Heart left ventricle (tissue), 13 donors: ENCODE data around the gene SH3BGRL3.

ENCODE experiments used
- POLR2A ChIP-seq, 2 donors: fragments of 450-650 bp; IDR thresholded peaks; one replicate each; pipeline ENCODE4 v1.6.1; 2017; ENCODE audit warnings: antibody characterized with exemption in 2 of 2, mild to moderate bottlenecking in 2 of 2, moderate library complexity in 2 of 2
- TF ChIP-seq, protein P1 (sequence below), 12 donors: fragments of 200-600 bp; sonication (generic) in 4 of 12; IDR thresholded peaks; one replicate each; pipeline versions ENCODE4 v1.5.0 to v1.8.0; 2018 to 2022; ENCODE audit warnings: antibody characterized with exemption in 12 of 12, mild to moderate bottlenecking in 5 of 12
- donor health status: ischemic (EF 13 %, LVEDD 7.1; RV severe dilation, severe dysfunction).
- donor health status: DM: no; HTN: yes; CAD: no.
- donor health status: DM: no; HTN: no; CAD: no.
- donor health status: ischemic (EF 25% LVEDD 6.9; RV normal size, moderate dysfunction).
- donor health status: ischemic (EF 25% LVEDD 5.7; RV mildly dilated, moderate dysfunction).
- donor health status: ischemic (EF 35%, LVEDD 5.7; RV mildly dilated, moderate dysfunction).
- donor health status: nonischemic (EF 11% LVEDD 7.7; RV severe dilation, severe dysfunction).
- donor health status: DM: yes; HTN: yes; CAD: no.
- donor health status: PGD.
- donor health status: ischemic (EF 29% LVEDD 5.4; RV normal size, mild dysfunction).
- donor health status: nonischemic (EF 23%, LVEDD 6.1; RV moderate dilation, normal function).

DNA sequence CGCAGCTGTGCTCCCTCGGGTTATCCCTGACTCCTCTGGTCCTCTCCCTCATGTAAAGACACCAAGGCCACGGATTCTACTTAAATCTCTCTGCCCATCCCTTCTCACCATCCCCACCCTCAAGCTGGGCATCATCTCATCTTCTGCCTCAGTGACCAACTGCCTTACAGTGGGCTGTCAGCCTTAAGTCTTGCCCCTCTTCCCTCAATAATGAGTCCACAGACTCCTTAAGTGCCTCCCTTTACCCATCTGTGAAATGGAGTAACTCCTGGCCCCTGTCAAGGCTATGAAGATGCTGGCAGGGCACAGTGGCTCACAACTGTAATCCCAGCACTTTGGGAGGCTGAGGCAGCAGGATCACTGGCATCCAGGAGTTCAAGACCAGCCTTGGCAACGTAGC is 12.1 kb downstream of the SH3BGRL3 start:
- no peak for TF ChIP-seq POLR2A (IDR thresholded peaks at IDR 0.05)
- TF ChIP-seq, protein P1, sequence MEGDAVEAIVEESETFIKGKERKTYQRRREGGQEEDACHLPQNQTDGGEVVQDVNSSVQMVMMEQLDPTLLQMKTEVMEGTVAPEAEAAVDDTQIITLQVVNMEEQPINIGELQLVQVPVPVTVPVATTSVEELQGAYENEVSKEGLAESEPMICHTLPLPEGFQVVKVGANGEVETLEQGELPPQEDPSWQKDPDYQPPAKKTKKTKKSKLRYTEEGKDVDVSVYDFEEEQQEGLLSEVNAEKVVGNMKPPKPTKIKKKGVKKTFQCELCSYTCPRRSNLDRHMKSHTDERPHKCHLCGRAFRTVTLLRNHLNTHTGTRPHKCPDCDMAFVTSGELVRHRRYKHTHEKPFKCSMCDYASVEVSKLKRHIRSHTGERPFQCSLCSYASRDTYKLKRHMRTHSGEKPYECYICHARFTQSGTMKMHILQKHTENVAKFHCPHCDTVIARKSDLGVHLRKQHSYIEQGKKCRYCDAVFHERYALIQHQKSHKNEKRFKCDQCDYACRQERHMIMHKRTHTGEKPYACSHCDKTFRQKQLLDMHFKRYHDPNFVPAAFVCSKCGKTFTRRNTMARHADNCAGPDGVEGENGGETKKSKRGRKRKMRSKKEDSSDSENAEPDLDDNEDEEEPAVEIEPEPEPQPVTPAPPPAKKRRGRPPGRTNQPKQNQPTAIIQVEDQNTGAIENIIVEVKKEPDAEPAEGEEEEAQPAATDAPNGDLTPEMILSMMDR (IDR thresholded peaks at IDR 0.05): no peak
